PC-9 (cell line): ENCODE data around the gene CCDC192. TPM values are rescaled to one million over a fixed set of nuclear protein-coding genes. Genes with fewer than 3 reads are reported as not detected.

Source experiments
- BruUV-seq: library from RNA; stranded (reverse); fragments of 400-500 nt; replicated peaks from 2 replicates; lab custom pipeline; 2021; lab: Mats Ljungman, UMichigan
- CTCF ChIA-PET: fragments of 300-600 bp; sonication (Branson Sonifier 250); formaldehyde crosslinking; loops from one replicate; lab custom pipeline; 2022; ENCODE audit warnings: antibody characterized with exemption; lab: Charles Lee
- POLR2A ChIA-PET: fragments of 300-600 bp; sonication (Branson Sonifier 250); formaldehyde crosslinking; loops from one replicate; lab custom pipeline; 2022; ENCODE audit warnings: antibody characterized with exemption; ENCODE audit not compliant: unreplicated experiment; lab: Charles Lee
- DNase-seq, 2 experiments: peaks; one replicate each; pipeline versions ENCODE4 v3.0.0 to v3.0.0-alpha.2; 2015 to 2022; ENCODE audit warnings: mixed read lengths in 1 of 2
- H2AFZ ChIP-seq: fragments of 200-600 bp; sonication (generic); 2 replicates; pipeline ENCODE4 v1.8.1; 2017; ENCODE audit warnings: antibody characterized with exemption
- H3F3A ChIP-seq: fragments of 200-600 bp; sonication (generic); 2 replicates; pipeline ENCODE4 v1.8.1; 2017; ENCODE audit warnings: antibody characterized with exemption, mild to moderate bottlenecking, low read depth; ENCODE audit not compliant: insufficient read depth
- H3K27ac ChIP-seq: fragments of 200-600 bp; sonication (generic); 2 replicates; pipeline ENCODE4 v1.6.1; 2016; ENCODE audit warnings: mixed run types
- H3K27me3 ChIP-seq: fragments of 200-600 bp; sonication (generic); 2 replicates; pipeline ENCODE4 v1.6.1; 2016; ENCODE audit warnings: low read depth, mixed run types; ENCODE audit not compliant: insufficient read depth
- H3K36me3 ChIP-seq: fragments of 200-600 bp; sonication (generic); 2 replicates; pipeline ENCODE4 v1.6.1; 2016; ENCODE audit warnings: low read depth, mixed run types
- H3K4me1 ChIP-seq: fragments of 200-600 bp; sonication (generic); replicated peaks from 2 replicates; pipeline ENCODE4 v1.6.1; 2016; ENCODE audit warnings: mixed run types; ENCODE audit not compliant: insufficient read depth
- H3K4me2 ChIP-seq: fragments of 200-600 bp; sonication (generic); 2 replicates; pipeline ENCODE4 v1.6.1; 2017; ENCODE audit warnings: mixed run types
- H3K4me3 ChIP-seq: fragments of 200-600 bp; sonication (generic); 2 replicates; pipeline ENCODE4 v1.6.1; 2016; ENCODE audit warnings: mixed run types
- H3K79me2 ChIP-seq: fragments of 200-600 bp; sonication (generic); 2 replicates; pipeline ENCODE4 v1.6.1; 2017; ENCODE audit warnings: low read depth, mixed run types
- H3K9me2 ChIP-seq: fragments of 200-600 bp; sonication (generic); 2 replicates; pipeline ENCODE4 v1.8.1; 2017; ENCODE audit warnings: mild to moderate bottlenecking; ENCODE audit not compliant: insufficient read depth
- H3K9me3 ChIP-seq: fragments of 200-600 bp; sonication (generic); 2 replicates; pipeline ENCODE4 v1.8.1; 2016; ENCODE audit warnings: low read depth; ENCODE audit not compliant: insufficient read depth
- H4K20me1 ChIP-seq: fragments of 200-600 bp; sonication (generic); 2 replicates; pipeline ENCODE4 v1.8.1; 2017; ENCODE audit not compliant: insufficient read depth
- EZH2 ChIP-seq: fragments of 200-600 bp; sonication (generic); IDR thresholded peaks from 2 replicates; pipeline ENCODE4 v1.8.0; 2017; ENCODE audit warnings: antibody characterized with exemption, low read depth
- intact Hi-C: fragments of 100-400 bp; cut with micrococcal nuclease; formaldehyde crosslinking; loops from one replicate; pipeline ENCODE4 v1.10.0; 2022; ENCODE audit not compliant: unreplicated experiment
- total RNA-seq: library from RNA; stranded (reverse); gene quantifications from 2 replicates; pipeline ENCODE4 v1.2.3, GENCODE V29; 2021
- TF ChIP-seq, protein P1 (sequence below): fragments of 200-600 bp; sonication (generic); conservative IDR thresholded peaks from 2 replicates; pipeline ENCODE4 v1.6.1; 2017; ENCODE audit warnings: mixed run types, antibody characterized with exemption, mild to moderate bottlenecking, moderate library complexity

CCDC192 gene
- total RNA-seq, 1 experiment from 2014 or later: not detected

- intact Hi-C loops: no loop called here
- Histone ChIP-seq H4K20me1 (no peaks in the 10 kb centered on the region), H3K4me3 (no peak overlapping the region), H3K27me3 (no peaks in the 10 kb centered on the region), H3K27ac (no peak overlapping the region), H3K9me2 (no peaks in the 10 kb centered on the region), H3K4me2 (no peak overlapping the region), H3K79me2 (no peaks in the 10 kb centered on the region), H3K4me1 (no peaks in the 10 kb centered on the region; the same call in 1 of the 2 replicates), H2AFZ (no peak overlapping the region), H3K9me3 (no peaks in the 10 kb centered on the region), H3F3A (no peaks in the 10 kb centered on the region), H3K36me3 (no peaks in the 10 kb centered on the region)
- TF ChIP-seq, protein P1, sequence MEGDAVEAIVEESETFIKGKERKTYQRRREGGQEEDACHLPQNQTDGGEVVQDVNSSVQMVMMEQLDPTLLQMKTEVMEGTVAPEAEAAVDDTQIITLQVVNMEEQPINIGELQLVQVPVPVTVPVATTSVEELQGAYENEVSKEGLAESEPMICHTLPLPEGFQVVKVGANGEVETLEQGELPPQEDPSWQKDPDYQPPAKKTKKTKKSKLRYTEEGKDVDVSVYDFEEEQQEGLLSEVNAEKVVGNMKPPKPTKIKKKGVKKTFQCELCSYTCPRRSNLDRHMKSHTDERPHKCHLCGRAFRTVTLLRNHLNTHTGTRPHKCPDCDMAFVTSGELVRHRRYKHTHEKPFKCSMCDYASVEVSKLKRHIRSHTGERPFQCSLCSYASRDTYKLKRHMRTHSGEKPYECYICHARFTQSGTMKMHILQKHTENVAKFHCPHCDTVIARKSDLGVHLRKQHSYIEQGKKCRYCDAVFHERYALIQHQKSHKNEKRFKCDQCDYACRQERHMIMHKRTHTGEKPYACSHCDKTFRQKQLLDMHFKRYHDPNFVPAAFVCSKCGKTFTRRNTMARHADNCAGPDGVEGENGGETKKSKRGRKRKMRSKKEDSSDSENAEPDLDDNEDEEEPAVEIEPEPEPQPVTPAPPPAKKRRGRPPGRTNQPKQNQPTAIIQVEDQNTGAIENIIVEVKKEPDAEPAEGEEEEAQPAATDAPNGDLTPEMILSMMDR: no peak
- TF ChIP-seq EZH2: no peak
- POLR2A ChIA-PET: no interaction called here
- CTCF ChIA-PET: no interaction called here
- BruUV-seq: no TSS peak
- DNase-seq: no peak
Observed at GRCh38 chr5:127864511-127864910, 161.3 kb downstream of the CCDC192 start.

DNA sequence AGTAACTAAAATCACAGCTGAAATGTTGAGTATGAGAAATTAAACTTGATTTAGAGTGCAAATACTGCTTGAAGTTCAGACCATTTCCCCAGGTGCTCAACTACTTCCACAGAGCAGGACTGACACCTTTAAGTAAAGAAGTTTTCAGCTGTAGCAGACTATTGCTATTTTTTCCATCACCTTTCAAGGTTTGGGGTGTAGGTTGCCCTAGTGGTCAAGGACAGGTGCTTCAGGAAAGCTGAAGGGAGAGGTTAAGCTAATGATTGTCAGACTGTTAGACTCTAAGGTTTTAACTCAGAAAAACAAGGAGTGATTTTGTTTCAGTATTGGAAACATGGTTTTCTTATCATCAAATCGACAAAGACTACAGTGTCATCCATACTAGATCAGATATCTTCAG is 162.1 kb downstream of the CCDC192 start:
- Histone ChIP-seq H2AFZ (no peak overlapping the region), H3K4me3 (no peak overlapping the region), H3K27me3 (no peaks in the 10 kb centered on the region), H3K9me2 (no peaks in the 10 kb centered on the region), H4K20me1 (no peaks in the 10 kb centered on the region), H3F3A (no peaks in the 10 kb centered on the region), H3K36me3 (no peaks in the 10 kb centered on the region), H3K4me1 (no peaks in the 10 kb centered on the region; the same call in 1 of the 2 replicates), H3K9me3 (no peaks in the 10 kb centered on the region), H3K27ac (no peak overlapping the region), H3K4me2 (no peak overlapping the region), H3K79me2 (no peaks in the 10 kb centered on the region)
- POLR2A ChIA-PET: no interaction called here
- CTCF ChIA-PET: interaction anchor here (0.6 kb wide), 1 partner anchor 1586 kb away, joined by 23 read pairs; no protein-coding TSS in a partner anchor
- TF ChIP-seq EZH2: no peak
- TF ChIP-seq, protein P1: no peak
- no peak for DNase-seq
- intact Hi-C loops: no loop called here
- no TSS peak for BruUV-seq

DNA sequence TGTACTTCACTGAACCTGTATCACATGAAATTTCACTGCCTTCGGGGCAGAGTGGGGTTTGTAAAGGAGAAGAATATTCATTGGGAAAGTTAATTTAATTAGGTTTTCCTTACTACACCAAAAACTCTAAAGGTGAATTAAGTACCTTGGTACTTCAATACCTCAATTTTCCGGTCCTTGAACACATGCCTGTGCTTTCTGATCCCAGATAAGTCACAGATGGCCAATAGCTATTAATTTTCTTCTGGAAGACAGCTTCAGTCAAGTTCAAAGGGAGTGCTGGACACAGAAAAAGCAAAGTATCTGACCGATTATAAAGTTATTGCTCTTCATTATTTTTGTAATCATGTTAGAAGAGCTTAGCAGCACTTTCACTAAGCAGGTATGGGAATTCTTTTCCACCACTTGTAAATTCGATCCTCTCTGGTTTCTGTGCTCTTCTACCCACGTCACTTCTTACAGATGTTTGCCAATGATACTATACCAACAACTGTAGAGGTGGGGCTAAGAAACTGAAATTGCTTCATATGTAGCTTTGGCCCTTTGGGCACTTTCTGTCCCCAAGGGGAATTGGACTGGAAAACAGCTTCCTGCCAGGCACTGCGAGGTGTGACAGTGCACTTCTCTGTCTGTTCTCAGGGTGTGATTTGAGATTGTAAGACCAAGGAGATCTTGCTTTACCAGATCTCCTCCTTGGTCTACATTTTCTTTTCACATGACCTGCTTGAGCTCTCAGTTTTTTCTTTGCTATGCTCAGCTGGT is 164.0 kb downstream of the CCDC192 start:
- Histone ChIP-seq H3K4me2 (peak overlapping the region; percentile 17), H3K79me2 (no peaks in the 10 kb centered on the region), H3K36me3 (no peaks in the 10 kb centered on the region), H3K4me3 (no peak overlapping the region), H3K4me1 (peaks cover 12% of the 10 kb centered on the region), H3K27ac (peak overlapping the region; percentile 60), H4K20me1 (no peaks in the 10 kb centered on the region), H3K9me2 (no peaks in the 10 kb centered on the region), H3K9me3 (no peaks in the 10 kb centered on the region), H3F3A (no peaks in the 10 kb centered on the region), H3K27me3 (no peaks in the 10 kb centered on the region), H2AFZ (no peak overlapping the region)
- TF ChIP-seq, protein P1: no peak
- no peak for TF ChIP-seq EZH2
- POLR2A ChIA-PET: interaction anchor here (0.7 kb wide), 2 partner anchors 27 to 40 kb away, joined by 3 to 4 read pairs; no protein-coding TSS in a partner anchor
- intact Hi-C loops: no loop called here
- CTCF ChIA-PET: interaction anchor here (0.6 to 0.7 kb wide), 3 partner anchors 54 to 151 kb away, joined by 3 to 4 read pairs (median 4); no protein-coding TSS in a partner anchor
- DNase-seq: peak in 1 of 2 experiments; percentile 73
- no TSS peak for BruUV-seq
